ENCODE data around the gene BMPR1A. TPM values are rescaled to one million over a fixed set of nuclear protein-coding genes. Genes with fewer than 3 reads are reported as not detected.

BMPR1A gene
- total and polyA plus RNA-seq, 2 of the 13 experiments (the other 11 are each of a cell fraction or from before 2014, with no cell fraction given), result 17.8 to 44.2 TPM

- Histone ChIP-seq H3K79me2 (ENCODE audit: insufficient read depth, low read length) (no peaks in the 10 kb centered on the region), H3K36me3 (replicated peaks in 1 of 2; ENCODE audit: control insufficient read depth in 1 of 2, insufficient read depth in 2 of 2, low read length in 2 of 2) (no peaks in the 10 kb centered on the region), H3K9ac (ENCODE audit: insufficient read depth, low read depth, low read length) (no peak within 1 kb of the TSS), H3K4me3 (replicated peaks in 1 of 3; ENCODE audit: insufficient read depth in 1 of 3, low read depth in 2 of 3, low read length in 3 of 3) (peak within 1 kb of the TSS in 2 of 3 experiments; percentile 7 to 66; a peak in 1 of 6 replicates), H4K20me1 (ENCODE audit: insufficient read depth, low read length) (no peaks in the 10 kb centered on the region), H2AFZ (ENCODE audit: low read length) (no peak within 1 kb of the TSS), H3K9me3 (ENCODE audit: low read length) (no peaks in the 10 kb centered on the region), H3K4me2 (ENCODE audit: low read depth, low read length) (peak within 1 kb of the TSS; percentile 73), H3K4me1 (ENCODE audit: insufficient read depth, low read length) (peaks cover 59% of the 10 kb centered on the region), H3K27me3 (ENCODE audit: control insufficient read depth in 1 of 2, insufficient read depth in 2 of 2, low read length in 2 of 2) (peaks cover 9 to 74% of the 10 kb centered on the region in 2 experiments), H3K27ac (ENCODE audit: extremely low read length, insufficient read depth, low read length) (no peak within 1 kb of the TSS)
- no TSS peak for BruUV-seq (replicated peaks)
- CTCF ChIA-PET (ENCODE audit: low intra/inter-chr PET ratio, low total read pairs), result interaction anchor here (1.2 kb wide), 1 partner anchor 19 kb away, joined by 3 read pairs; no protein-coding TSS in a partner anchor
- TF ChIP-seq ZNF431 (CRISPR knock-in tag; IDR thresholded peaks at IDR 0.05; ENCODE audit: borderline replicate concordance, low read depth) (no peak), E2F1 (CRISPR knock-in tag; IDR thresholded peaks at IDR 0.05) (no peak), EED (CRISPR knock-in tag; IDR thresholded peaks at IDR 0.05) (no peak), ZNF768 (CRISPR knock-in tag; IDR thresholded peaks at IDR 0.05) (peak; percentile 40; the same call in 1 of the 2 replicates), MEIS2 (CRISPR knock-in tag; IDR thresholded peaks at IDR 0.05) (no peak), ZNF513 (CRISPR knock-in tag; conservative IDR thresholded peaks at IDR 0.05) (no peak), MAZ (IDR thresholded peaks at IDR 0.05; ENCODE audit: borderline replicate concordance, low read depth, low read length) (no peak), MAZ (CRISPR knock-in tag; IDR thresholded peaks at IDR 0.05; ENCODE audit: low read depth) (no peak), ZKSCAN5 (CRISPR knock-in tag; IDR thresholded peaks at IDR 0.05) (no peak)
- intact Hi-C loops (cut with micrococcal nuclease; ENCODE audit: unreplicated experiment) (no loop called here), in situ Hi-C loops (cut with HindIII; ENCODE audit: extremely low pct_ligation_motif_present, low pct_unique_long_range_greater_than_20kb) (no loop called here)
- no peak for FAIRE-seq
- peak; percentile 15 for ATAC-seq
- WGBS (ENCODE audit: low lambda C conversion rate), result 57% methylated on average over 6 of the region's 22 CpGs
- POLR2A ChIA-PET, result no interaction called here
- DNase-seq (ENCODE audit: low spot score), result no peak
Measured at GRCh38 chr10:86958116-86958900, 201.9 kb downstream of the BMPR1A start, which contains the start of gene SNCG. TSS of gene SNCG (plus strand) at chr10:86958599. CDS start at chr10:86958698, 99 bp downstream.

Data from HepG2 (cell line).